ENCODE measurements around the gene OR2D2. TPM values are rescaled to one million over a fixed set of nuclear protein-coding genes. Genes with fewer than 3 reads are reported as not detected.
"Not testable (repeated sequence)": the region's sequence is repeated elsewhere in the genome, so short reads cannot be mapped to it uniquely, and the experiment has no call there.

The OR2D2 gene
- total and polyA plus RNA-seq, 2 donors (not counting 1 experiment from before 2014, with no cell fraction given): not detected

DNA sequence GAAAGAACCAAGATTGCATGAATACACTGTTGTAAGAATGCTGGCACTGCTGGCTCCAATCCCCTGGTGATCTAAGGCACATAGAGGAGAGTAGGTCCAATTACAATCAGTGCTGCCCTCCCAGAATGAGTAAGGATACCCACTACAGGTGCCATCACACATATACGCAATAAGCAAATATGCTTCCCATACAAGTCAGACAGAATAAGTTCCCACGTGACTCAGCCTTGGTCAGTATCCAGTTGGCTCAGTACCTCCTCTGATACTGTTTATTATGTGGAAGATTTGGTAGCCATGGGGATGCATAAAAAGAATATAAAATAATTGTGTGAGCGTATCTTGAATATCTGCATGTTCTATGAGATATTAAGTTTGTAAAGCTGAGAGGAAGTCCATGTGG lies 19.6 kb upstream of the OR2D2 start:
- intact Hi-C loops (cut with micrococcal nuclease): no loop called here
- no peaks in the 10 kb centered on the region for H3K27me3 Mint-ChIP-seq
- WGBS (ENCODE audit: insufficient coverage): 100% methylated on average over 1 of the region's 3 CpGs
- TF ChIP-seq, protein P1, sequence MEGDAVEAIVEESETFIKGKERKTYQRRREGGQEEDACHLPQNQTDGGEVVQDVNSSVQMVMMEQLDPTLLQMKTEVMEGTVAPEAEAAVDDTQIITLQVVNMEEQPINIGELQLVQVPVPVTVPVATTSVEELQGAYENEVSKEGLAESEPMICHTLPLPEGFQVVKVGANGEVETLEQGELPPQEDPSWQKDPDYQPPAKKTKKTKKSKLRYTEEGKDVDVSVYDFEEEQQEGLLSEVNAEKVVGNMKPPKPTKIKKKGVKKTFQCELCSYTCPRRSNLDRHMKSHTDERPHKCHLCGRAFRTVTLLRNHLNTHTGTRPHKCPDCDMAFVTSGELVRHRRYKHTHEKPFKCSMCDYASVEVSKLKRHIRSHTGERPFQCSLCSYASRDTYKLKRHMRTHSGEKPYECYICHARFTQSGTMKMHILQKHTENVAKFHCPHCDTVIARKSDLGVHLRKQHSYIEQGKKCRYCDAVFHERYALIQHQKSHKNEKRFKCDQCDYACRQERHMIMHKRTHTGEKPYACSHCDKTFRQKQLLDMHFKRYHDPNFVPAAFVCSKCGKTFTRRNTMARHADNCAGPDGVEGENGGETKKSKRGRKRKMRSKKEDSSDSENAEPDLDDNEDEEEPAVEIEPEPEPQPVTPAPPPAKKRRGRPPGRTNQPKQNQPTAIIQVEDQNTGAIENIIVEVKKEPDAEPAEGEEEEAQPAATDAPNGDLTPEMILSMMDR (IDR thresholded peaks at IDR 0.05): no peak
- TF ChIP-seq EZH2 (IDR thresholded peaks at IDR 0.05; ENCODE audit: borderline replicate concordance, insufficient read depth, low read depth, low read length, poor library complexity, severe bottlenecking): no peak
- H3K4me3 Mint-ChIP-seq: no peak overlapping the region
- Histone ChIP-seq H3K27ac (ENCODE audit: low read length in 2 of 2) (no peak overlapping the region), H3K4me1 (ENCODE audit: control insufficient read depth in 2 of 2, insufficient read depth in 2 of 2, low read length in 2 of 2) (no peaks in the 10 kb centered on the region), H3K36me3 (replicated peaks in 1 of 2; ENCODE audit: control extremely low read depth in 1 of 2, control insufficient read depth in 1 of 2, extremely low read depth in 1 of 2, insufficient read depth in 2 of 2, low read length in 1 of 2) (no peaks in the 10 kb centered on the region), H4K20me1 (ENCODE audit: control insufficient read depth, insufficient read depth, low read length, poor library complexity, severe bottlenecking) (no peaks in the 10 kb centered on the region), H3K79me2 (ENCODE audit: control insufficient read depth, insufficient read depth, low read length) (no peaks in the 10 kb centered on the region), H3K4me3 (ENCODE audit: control extremely low read depth in 1 of 5, extremely low read depth in 1 of 5, insufficient read depth in 1 of 5, low read depth in 2 of 5, low read length in 4 of 5) (no peak overlapping the region), H3K4me2 (replicated peaks; ENCODE audit: low read depth, low read length, poor library complexity, severe bottlenecking) (no peak overlapping the region), H2AFZ (ENCODE audit: insufficient read depth, low read depth, low read length, poor library complexity, severe bottlenecking) (no peak overlapping the region), H3K27me3 (replicated peaks in 1 of 4; ENCODE audit: control extremely low read depth in 1 of 4, control insufficient read depth in 3 of 4, insufficient read depth in 4 of 4, low read length in 3 of 4) (no peaks in the 10 kb centered on the region), H3K9ac (ENCODE audit: low read length) (no peak overlapping the region), H3K9me3 (ENCODE audit: control extremely low read depth in 1 of 3, control insufficient read depth in 2 of 3, insufficient read depth in 1 of 3, low read length in 2 of 3) (peaks cover 0 to 1% (median 0%) of the 10 kb centered on the region in 3 donors)
- H3K4me1 Mint-ChIP-seq: no peaks in the 10 kb centered on the region
- ATAC-seq (ENCODE audit: low read depth) (no peak), DNase-seq (no peak)
- H3K27ac Mint-ChIP-seq: no peak overlapping the region
- POLR2A ChIA-PET: no interaction called here
- CTCF ChIA-PET: no interaction called here
- H3K9me3 Mint-ChIP-seq (ENCODE audit: insufficient read depth): no peaks in the 10 kb centered on the region

GRCh38 chr11:6911378-6911777 lies 19.1 kb upstream of the OR2D2 start:
- Histone ChIP-seq H3K9me3 (ENCODE audit: control extremely low read depth in 1 of 3, control insufficient read depth in 2 of 3, insufficient read depth in 1 of 3, low read length in 2 of 3) (peaks cover 0 to 1% (median 0%) of the 10 kb centered on the region in 3 donors), H3K27ac (ENCODE audit: low read length in 2 of 2) (no peak overlapping the region), H3K4me2 (replicated peaks; ENCODE audit: low read depth, low read length, poor library complexity, severe bottlenecking) (no peak overlapping the region), H3K4me1 (ENCODE audit: control insufficient read depth in 2 of 2, insufficient read depth in 2 of 2, low read length in 2 of 2) (no peaks in the 10 kb centered on the region), H3K9ac (ENCODE audit: low read length) (no peak overlapping the region), H2AFZ (ENCODE audit: insufficient read depth, low read depth, low read length, poor library complexity, severe bottlenecking) (no peak overlapping the region), H3K4me3 (ENCODE audit: control extremely low read depth in 1 of 5, extremely low read depth in 1 of 5, insufficient read depth in 1 of 5, low read depth in 2 of 5, low read length in 4 of 5) (no peak overlapping the region), H4K20me1 (ENCODE audit: control insufficient read depth, insufficient read depth, low read length, poor library complexity, severe bottlenecking) (no peaks in the 10 kb centered on the region), H3K27me3 (replicated peaks in 1 of 4; ENCODE audit: control extremely low read depth in 1 of 4, control insufficient read depth in 3 of 4, insufficient read depth in 4 of 4, low read length in 3 of 4) (no peaks in the 10 kb centered on the region), H3K36me3 (replicated peaks in 1 of 2; ENCODE audit: control extremely low read depth in 1 of 2, control insufficient read depth in 1 of 2, extremely low read depth in 1 of 2, insufficient read depth in 2 of 2, low read length in 1 of 2) (no peaks in the 10 kb centered on the region), H3K79me2 (ENCODE audit: control insufficient read depth, insufficient read depth, low read length) (no peaks in the 10 kb centered on the region)
- ATAC-seq (ENCODE audit: low read depth) (no peak), DNase-seq (no peak)
- TF ChIP-seq, protein P1 (IDR thresholded peaks at IDR 0.05): no peak
- no peak for TF ChIP-seq EZH2 (IDR thresholded peaks at IDR 0.05; ENCODE audit: borderline replicate concordance, insufficient read depth, low read depth, low read length, poor library complexity, severe bottlenecking)
- WGBS (ENCODE audit: insufficient coverage): no CpG with 5 or more reads among the region's 3 CpGs
- H3K27me3 Mint-ChIP-seq: no peaks in the 10 kb centered on the region
- H3K27ac Mint-ChIP-seq: no peak overlapping the region
- intact Hi-C loops (cut with micrococcal nuclease): no loop called here
- CTCF ChIA-PET: no interaction called here
- H3K4me1 Mint-ChIP-seq: no peaks in the 10 kb centered on the region
- POLR2A ChIA-PET: no interaction called here
- H3K9me3 Mint-ChIP-seq (ENCODE audit: insufficient read depth): no peaks in the 10 kb centered on the region
- no peak overlapping the region for H3K4me3 Mint-ChIP-seq

DNA sequence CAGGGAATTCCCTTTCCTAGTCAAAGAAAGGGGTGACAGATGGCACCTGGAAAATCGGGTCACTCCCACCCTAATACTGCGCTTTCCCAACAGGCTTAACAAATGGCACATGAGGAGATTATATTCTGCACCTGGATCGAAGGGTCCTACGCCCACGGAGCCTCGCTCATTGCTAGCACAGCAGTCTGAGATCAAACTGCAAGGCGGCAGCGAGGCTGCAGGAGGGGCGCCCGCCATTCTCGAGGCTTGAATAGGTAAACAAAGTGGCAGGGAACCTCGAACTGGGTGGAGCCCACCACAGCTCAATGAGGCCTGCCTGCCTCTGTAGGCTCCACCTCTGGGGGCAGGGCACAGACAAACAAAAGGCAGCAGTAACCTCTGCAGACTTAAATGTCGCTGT lies 12.5 kb upstream of the OR2D2 start:
- H3K9ac ChIP-seq (ENCODE audit: low read length); H3K36me3 ChIP-seq (replicated peaks in 1 of 2; ENCODE audit: control extremely low read depth in 1 of 2, control insufficient read depth in 1 of 2, extremely low read depth in 1 of 2, insufficient read depth in 2 of 2, low read length in 1 of 2); H4K20me1 ChIP-seq (ENCODE audit: control insufficient read depth, insufficient read depth, low read length, poor library complexity, severe bottlenecking); H3K4me2 ChIP-seq (replicated peaks; ENCODE audit: low read depth, low read length, poor library complexity, severe bottlenecking); CTCF ChIA-PET; H3K27me3 Mint-ChIP-seq; ATAC-seq (ENCODE audit: low read depth); H3K27me3 ChIP-seq (replicated peaks in 1 of 4; ENCODE audit: control extremely low read depth in 1 of 4, control insufficient read depth in 3 of 4, insufficient read depth in 4 of 4, low read length in 3 of 4); H2AFZ ChIP-seq (ENCODE audit: insufficient read depth, low read depth, low read length, poor library complexity, severe bottlenecking); H3K27ac ChIP-seq (ENCODE audit: low read length in 2 of 2); H3K9me3 Mint-ChIP-seq (ENCODE audit: insufficient read depth); H3K4me1 ChIP-seq (ENCODE audit: control insufficient read depth in 2 of 2, insufficient read depth in 2 of 2, low read length in 2 of 2); POLR2A ChIA-PET; H3K4me1 Mint-ChIP-seq; DNase-seq; intact Hi-C loops (cut with micrococcal nuclease); H3K79me2 ChIP-seq (ENCODE audit: control insufficient read depth, insufficient read depth, low read length); H3K27ac Mint-ChIP-seq; H3K4me3 Mint-ChIP-seq; H3K4me3 ChIP-seq (ENCODE audit: control extremely low read depth in 1 of 5, extremely low read depth in 1 of 5, insufficient read depth in 1 of 5, low read depth in 2 of 5, low read length in 4 of 5); H3K9me3 ChIP-seq (ENCODE audit: control extremely low read depth in 1 of 3, control insufficient read depth in 2 of 3, insufficient read depth in 1 of 3, low read length in 2 of 3): not testable (repeated sequence)
- 89% methylated on average over 11 of the region's 13 CpGs for WGBS (ENCODE audit: insufficient coverage)

All from B cell (primary cell).